ENCODE data around the gene AHDC1.
"Not testable (repeated sequence)": the region's sequence is repeated elsewhere in the genome, so short reads cannot be mapped to it uniquely, and the experiment has no call there.

Gene AHDC1

DNA sequence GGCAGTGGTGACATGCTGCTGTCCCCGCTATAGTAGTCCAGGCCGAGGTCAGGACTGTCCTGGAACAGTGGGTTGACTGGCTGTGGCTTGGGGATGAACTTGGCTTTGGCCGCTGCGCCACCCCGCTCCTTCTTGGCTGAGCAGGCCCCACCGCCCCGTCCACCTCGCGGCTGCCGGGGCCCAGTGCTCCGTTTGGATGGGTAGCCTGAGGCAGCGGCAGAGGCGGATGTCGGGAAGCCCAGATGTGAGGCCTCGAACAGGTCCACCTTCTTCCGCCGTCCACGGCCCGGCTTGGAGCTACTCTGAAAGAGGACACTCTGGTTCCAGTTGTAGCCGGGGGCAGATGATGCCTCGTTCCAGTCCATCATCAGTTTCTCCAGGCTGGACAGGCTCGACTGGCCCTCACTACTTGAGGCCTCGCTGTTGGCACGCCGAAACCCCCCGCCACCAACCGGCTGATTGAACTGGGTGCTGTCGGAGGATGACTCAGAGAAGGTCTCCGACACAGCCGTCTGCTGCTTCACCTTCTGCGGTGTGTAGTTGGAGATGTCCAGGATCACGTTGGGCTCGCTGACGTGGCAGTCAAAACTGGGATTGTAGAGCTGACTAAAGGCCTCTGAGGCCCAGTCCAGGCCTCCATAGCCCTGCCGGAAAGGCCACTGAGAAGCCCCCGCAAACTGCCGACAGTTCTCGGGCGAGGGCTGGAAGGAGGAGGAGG is 55.6 kb downstream of the AHDC1 start:
- no peak for DNase-seq

DNA sequence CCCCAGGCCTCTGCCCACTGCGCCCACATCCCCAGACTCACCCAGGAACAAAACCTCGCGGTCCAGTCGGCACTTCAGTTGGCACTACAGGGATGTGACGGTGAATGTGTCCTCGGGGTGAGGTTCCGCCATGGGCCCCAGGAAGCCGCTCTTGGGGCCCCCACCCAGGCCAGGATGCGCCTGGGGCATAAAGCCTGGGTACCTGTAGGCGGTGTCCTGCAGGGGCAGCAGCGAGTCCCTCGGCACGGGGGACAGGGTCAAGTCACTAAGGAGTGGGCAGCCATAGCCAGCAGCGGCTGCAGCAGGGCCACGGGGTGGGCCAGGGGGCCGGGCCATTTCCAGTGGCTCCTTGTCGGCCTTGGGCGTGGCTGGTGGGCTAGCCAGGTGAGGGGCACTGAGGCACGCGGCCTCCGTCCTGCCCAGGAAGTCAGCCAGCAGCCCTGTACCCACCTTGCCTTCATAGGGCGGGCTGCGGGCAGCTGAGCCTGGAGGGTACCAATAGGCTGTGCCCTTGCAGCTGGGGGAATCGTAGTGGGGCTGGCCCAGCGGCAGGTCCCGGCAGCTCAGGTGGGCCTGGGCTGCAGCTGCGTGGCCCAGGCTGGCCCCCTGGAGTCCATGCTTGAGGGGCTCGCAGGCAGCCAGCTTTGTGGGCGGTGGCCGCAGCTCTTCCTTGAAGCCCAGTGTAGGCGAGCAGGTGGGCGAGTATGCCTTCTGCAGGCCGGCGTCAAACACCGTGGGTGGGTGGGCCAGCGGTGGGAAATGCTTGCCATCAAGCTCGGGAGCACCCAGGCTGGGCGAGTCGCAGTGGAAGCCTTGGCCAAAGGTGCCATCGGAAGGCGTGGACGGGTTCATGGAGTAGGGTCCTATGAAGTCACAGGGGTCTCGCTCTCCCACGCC is 56.5 kb downstream of the AHDC1 start:
- peak; percentile 60 for DNase-seq

DNA sequence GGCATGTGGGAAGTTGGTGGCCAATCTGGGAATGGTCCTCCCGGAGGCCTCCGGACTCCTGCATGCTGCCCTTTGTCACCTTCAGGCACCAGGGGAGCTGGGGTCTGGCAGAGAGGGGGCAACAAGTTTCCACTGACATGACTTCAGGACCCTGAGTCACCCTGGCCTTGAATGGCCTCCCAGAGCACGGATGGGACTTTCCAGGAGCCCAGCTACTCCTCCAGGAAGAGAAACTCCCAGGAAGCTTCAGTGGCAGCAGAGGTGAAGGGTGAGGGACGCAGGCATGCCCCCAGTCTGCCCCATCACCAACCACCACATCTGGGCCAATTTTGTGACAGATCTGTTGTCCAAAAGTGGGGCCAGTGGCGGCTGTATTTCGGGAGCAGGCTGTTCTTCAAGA is 58.1 kb downstream of the AHDC1 start:
- no peak for DNase-seq

DNA sequence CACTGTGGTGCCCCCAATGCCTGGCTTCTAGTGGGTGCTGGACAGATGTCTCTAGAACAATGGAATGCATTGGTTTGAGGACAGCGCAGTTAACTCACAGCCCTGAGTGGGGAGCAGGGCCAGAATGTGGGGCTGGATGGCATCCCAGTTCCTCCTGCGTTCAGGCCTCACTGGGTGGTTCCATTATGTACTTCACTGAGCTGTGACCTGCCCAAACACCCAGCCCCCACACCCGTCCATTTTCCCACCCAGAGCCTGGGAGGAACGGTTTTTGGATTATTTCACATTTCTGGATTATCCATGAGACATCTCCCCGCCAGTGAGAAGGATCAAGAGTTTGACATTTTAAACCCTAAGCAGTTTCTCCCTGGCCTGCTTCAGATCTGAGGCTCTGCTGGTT is 58.7 kb downstream of the AHDC1 start:
- no peak for DNase-seq

DNA sequence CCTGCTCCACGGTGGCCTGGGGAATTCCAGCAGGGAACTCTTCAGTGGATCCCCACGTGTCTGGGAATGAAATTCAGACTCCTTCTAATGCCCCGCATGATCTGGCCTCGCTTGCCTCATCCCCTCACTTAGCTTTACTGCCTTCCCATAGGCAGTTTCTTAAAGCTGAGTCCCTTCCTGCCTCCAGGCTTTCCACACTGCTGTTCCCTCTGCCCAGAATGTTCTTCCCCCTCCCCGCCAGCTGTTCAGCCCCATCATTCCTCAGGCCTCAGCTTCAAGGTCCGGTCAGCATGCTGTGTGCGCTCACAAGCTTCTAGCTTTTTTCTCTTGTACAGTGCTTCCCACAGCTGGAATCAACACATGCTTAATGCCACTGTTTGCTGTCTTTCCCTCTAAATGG is 59.1 kb downstream of the AHDC1 start:
- no peak for DNase-seq

DNA sequence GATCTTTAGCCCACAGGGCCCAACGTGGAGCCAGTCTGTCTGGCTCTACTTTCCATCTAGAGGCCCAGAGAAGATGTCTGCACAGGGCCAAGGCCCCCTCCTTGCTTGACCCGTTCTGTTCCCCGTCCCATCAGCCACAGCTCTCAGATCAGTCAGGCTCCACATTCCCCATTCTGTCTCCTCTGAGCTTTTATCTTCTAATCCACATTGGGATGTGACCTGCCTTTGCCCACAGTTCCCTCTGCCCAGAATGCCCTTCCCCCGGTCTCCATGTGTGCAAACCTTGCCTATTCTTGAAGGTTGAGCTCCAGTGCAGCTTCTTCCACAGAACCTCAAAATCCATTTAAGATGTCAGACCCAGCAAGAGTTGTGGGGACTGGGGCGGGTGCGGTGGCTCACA is 60.7 kb downstream of the AHDC1 start:
- no peak for DNase-seq

DNA sequence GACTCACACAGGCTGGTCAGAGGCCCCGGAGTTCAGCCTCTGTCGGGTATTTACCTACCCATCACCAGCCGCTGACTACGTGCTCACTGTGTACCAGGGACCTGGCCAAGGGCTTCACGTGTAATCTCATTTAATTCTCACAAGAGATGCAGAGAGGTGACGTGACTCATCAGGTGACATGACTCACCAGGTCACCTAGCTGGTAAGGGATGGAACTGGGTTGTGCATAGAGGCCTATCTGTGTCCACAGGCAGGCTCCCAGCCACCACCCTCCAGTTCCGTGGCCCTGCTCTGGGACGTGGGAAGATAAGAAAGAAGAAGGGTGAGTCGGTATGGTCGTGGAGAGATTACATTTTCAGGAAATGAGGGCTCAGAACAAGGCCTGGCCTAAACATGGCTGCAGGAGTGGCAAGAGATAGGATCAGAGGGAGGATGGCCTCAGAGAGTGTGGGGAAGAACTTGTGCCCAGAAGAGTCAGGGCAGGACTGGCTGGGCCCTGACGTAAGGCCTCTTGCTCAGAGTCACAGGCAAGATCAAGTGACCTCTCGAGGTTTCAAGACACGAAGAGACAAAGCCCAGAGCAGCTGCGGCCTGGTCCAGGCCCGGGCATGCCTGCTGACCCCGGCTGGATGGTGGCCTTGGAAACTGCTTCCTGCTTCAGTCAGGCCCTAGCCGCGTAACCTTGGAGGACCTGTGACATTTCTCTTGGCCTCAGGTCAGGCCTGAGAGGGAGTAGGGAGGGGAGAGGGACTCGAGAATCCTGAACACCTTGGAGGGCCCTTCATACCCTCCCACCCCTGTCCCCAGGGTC is 61.3 kb downstream of the AHDC1 start:
- DNase-seq: peak; percentile 54

DNA sequence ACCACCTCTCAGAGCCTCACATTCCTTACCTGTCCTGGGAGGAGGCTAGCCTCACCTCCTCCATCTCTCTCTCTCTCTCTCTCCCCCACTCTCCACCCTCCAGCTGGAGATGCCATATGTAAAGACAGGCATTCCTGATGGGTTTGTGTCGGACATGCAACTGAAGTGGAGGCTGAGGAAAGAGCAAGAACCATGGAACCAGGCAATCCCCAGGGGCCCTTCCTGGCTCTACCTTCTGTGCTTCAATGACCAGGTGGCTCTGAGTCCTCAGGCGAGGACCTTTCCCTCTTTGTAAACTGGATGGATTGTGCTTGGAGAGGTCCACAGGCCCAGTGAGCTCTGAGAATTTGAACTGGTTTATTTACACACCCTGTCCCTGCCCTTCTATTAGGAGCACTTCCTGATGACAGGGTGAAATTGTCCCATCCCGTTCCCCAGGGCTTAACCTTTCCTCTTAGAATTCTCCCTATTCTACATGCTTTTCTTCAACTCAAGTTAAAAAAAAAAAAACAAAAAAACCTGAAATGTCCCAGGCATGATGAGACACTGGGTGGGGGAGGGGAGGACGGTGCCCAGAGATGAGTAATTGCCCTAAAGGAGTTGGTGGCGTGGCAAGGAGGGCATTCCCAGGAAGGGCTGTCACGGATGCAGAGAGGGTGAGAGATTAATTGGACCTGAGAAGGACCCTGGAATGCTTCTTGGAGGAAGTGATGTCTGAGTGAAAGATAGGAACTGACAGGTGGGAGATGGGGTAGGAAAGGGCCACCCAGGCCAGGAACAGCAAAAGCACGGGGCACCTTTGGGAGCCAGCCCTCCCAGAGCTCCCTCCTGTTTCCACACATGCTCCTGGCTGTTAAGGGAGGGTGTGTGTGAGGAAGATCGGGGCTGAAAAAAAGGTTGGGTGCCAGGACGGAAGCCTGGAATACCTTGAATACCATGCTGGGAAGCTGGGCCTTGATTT is 63.8 kb downstream of the AHDC1 start:
- peak; percentile 69 for DNase-seq

DNA sequence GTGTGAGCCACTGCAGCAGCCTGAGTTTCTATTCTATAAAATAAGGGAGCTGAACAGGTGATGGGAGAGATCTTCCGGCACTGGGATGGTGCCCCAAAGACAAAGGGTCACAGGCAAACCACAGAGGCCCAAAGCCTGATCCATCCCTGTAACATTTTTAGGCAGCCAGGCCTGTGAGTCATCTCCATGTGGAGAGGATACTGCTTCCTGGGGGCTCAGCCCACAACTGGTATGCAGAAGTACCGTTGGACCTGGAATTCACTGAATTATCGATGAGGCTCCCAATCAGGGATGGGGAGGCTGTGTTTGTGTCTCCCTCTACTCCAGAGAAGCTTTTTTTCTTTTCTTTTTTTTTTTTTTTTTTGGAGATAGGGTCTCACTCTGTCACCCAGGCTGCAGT is 65.2 kb downstream of the AHDC1 start:
- DNase-seq: no peak

DNA sequence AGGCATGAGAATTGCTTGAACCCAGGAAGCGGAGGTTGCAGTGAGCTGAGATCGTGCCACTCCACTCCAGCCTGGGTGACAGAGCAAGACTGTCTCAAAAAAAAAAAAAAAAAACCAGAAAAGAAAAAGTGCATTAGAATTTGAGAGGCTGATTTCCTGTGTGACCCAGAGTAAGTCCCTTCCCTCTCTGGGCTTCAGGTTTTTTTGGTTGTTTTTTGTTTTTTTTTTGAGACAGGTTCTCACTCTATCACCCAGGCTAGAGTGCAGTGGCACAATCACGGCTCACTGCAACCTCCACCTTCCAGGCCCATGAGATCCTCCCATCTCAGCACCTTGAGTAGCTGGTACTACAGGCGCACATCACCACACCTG is 65.7 kb downstream of the AHDC1 start:
- not testable (repeated sequence) for DNase-seq

DNA sequence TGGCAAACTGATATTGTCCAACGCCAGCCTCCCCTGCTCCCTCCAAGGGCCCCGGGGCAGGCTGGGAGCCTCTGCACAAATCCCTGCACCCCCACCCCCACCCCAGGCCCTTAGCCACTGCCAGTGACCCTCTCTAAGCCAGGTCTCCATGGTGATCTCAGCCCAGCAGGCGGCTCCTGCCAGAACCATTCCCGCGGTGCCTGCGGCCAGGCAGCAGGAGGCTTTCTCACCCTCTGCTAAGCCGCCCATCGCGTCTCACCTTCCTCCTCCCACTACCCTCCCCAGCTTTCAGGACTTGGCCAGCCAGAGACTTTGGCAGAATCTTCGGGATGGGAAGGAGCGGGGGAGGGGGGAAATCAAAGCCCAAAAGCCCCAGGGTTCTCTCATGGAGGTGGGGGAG is 67.2 kb downstream of the AHDC1 start:
- no peak for DNase-seq

DNA sequence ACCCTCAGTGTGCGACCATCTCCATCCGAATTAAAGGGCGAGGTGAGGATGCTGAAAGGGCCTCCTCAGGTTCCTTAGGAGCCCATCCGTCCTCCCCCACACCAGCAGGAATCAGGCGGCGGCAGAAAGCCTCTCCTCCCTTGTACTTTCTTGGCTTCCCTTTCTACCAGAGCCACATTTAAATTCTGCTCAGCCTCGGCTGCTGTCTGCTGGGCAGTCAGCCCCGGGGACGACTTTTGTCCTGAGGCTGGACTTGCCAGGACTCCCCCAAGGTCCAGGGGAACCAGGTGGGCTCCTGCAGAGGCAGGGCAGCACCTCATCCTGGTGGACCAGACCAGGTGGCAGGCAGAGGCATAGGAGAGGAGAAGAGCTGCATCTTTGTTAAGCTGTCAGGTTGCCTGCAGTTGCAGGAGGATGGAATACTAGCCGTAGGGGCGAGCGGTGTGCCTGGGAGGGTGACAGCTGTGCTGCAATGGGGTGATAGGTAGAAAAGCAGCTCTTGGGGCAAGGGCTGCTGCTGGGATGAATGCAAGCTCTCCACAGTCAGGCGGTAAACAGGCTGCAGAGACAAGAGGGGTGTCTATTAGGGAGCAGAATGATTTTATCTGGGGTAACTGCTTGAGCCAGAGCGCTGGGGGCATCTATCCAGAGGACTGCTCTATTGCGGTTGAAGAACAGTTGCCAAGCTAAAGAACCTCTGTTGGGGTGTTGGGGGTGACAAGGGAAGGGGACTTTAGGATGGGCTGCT is 67.8 kb downstream of the AHDC1 start:
- no peak for DNase-seq

DNA sequence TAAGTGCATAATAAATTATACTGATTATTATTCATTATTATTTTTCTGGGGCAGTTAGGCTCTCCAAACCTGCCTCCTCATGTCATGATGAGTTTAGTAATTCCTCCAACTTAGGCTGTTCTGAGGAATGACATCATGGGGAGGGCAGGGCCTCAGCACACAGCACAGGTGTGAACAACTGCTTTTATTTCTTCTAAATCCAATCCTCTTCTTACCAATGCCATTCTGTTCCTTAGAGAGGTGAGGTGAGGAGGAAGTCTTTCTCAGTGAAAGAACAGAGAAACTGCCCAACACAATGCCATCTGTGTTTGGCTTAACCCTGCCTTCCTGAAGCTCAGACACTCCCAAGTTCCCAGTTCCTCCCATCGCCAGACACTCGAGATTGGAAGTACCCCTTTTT is 68.6 kb downstream of the AHDC1 start:
- no peak for DNase-seq

DNA sequence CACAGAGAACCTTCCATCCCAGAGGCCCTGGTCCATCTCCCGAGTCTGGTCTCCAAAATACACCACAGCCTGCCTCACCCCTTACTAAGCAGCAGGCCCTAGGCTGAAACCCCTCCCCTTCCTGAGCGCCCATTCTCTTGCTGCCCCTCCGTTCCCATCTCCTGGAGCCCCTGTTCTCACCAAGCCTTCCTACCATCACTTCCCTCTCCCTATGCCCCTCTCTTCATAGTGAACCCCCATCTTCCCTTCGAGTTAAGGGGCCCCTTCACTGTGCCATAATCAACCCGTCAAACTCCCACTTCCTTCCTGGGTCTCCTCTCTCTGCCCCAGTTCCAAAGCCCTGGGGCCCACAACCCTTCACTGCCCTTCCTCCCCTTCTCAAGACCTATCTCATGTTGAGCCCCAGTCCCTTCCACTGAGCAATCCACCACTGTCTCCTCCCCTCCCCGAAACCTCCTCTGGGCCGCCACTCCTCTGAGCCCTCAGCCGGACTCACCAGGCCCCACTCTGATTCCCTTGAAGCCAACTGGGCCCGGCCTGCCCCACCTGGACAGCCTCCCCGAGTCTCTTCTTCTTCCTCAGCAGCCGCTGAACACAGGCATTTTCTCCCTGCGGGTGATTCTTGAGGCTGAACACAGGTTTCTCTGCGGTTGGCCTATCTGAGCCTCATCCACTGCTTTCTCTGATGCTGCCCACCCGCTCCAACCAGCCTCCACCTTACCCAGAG is 71.8 kb downstream of the AHDC1 start:
- DNase-seq: no peak

DNA sequence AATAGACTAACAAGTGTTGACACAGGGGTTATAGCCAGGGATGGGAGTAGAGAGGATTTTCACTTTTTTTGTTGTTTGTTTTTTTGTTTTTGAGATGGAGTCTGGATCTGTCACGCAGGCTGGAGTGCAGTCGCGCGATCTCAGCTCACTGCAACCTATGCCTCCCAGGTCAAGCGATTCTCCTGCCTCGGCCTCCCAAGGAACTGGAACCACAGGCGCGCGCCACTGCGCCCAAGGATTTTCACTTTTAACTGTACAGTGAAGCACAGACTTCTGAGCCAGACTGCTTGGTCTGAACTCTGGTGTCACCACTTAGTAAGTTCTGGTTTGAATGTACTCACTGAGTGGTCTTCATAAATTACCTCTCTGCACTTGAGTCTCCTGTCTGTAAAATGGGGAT is 73.8 kb downstream of the AHDC1 start:
- DNase-seq: no peak

DNA sequence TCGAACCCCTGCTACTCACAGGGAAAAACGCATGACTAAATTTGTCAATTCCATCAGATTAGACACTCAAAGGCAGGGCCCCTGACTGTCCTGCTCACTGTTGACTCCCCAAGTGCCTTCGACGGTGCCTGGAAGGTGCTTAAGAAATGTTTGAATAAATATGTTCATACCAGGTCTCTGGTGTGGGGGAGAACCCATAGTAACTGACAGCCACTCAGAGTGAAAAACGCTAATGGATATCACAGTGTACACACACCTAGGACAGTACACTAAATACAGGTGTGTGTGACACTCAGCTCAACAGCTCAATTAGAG is 74.3 kb downstream of the AHDC1 start:
- DNase-seq: no peak

DNA sequence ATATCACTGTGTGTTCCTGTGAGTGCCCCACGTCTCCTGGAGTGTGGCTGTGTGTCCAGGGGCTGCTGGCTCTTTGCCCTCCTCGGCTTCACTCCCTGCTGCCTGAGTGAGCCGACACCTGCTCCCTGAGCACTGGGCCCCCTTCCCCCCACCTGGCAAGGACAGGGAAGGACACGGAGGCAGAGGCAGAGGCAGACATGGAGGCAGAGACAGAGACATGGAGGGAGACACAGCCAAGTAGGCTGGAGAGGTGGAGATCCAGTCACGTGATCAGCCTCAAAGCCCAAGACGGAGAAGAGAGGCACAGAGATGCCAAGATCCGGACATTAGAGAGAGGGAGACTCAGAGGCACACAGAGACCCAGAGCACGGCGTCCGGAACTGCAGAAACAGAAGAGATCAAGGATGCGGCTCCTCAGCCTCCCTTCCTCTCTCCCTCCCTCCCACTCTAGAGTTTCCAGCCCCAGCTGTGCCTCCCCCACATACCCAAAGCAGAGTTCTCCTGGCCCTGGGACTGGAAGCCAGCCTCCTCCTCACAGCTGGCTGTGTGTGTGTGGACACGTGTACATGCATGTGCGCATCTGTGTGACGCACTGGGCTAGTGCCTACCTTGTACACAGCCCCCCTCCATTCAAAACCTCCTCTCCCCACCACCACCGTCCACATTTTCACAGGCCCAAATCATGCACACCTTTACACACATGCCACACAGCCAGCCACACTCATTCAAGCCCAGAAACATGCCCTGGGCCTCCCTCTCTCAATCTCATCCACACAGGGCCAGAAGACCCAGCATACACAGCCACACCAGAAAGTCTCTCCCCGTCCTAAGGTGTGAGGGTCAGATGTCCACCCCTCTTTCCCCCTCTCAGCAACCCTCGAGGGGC is 74.9 kb downstream of the AHDC1 start:
- DNase-seq: no peak

DNA sequence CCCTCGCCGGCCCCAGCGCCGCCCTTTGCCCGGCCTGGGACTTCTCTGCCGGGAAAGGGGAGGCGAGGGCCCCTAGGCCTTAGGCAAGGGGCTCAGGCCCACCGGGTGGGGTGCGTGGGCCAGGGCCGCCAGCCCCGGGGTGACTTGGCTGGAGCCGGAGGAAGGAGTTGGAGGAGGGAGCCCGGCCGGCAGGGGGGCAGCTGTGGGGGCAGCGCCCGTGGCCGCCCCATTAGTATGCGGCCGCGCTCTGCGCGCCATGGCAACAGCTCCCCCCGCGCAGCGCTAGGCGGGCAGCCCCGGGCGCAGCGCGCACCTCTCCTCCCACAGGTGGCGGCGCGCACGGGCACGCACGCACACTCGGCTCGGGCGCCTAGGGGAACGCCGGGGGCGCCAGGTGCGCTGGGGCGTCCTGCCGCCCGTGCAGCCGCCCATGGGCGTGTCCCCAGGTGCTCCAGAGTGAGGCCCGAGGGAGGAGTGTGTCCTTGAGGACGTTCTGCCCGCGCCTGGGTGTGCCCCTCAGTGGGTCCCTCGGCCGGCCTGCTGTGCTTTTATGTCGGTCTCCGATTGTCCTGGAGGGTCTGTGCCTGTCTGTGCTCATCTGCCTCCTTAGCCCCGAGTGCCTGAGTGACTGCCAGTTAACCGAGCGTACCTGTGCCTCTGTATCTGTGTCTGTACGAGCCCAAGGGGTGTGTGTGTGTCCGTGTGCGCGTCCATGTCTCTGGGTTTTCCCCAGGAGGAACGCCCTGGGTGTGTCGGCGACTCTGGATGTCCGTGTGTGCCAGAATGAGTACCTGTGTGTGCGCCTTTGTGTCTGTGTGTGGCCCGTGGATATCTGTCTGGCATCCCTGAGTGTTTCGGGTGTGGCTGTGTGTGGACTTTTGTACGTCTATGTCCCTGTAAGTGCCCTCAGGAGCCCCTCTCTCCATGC is 75.8 kb downstream of the AHDC1 start:
- no peak for DNase-seq
